Measurements from ENCODE around the gene CARF. TPM values are rescaled to one million over a fixed set of nuclear protein-coding genes. Genes with fewer than 3 reads are reported as not detected.
"Not testable (repeated sequence)": the region's sequence is repeated elsewhere in the genome, so short reads cannot be mapped to it uniquely, and the experiment has no call there.

Gene CARF, protein sequence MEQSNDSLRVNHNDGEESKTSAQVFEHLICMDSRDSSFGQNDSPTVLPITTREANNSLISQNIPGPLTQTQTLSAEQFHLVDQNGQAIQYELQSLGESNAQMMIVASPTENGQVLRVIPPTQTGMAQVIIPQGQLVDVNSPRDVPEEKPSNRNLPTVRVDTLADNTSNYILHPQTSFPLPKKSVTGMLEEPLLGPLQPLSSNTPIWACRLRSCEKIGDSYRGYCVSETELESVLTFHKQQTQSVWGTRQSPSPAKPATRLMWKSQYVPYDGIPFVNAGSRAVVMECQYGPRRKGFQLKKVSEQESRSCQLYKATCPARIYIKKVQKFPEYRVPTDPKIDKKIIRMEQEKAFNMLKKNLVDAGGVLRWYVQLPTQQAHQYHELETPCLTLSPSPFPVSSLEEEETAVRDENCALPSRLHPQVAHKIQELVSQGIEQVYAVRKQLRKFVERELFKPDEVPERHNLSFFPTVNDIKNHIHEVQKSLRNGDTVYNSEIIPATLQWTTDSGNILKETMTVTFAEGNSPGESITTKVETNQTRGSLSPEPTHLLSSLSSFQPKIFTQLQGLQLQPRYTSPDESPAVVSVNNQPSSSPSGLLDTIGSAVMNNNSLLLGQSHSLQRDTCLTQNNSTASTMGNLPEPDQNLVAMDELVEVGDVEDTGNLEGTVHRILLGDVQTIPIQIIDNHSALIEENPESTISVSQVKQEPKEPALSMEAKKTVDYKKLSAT
- 5.8 and 7.1 TPM in 2 replicates for total RNA-seq

DNA sequence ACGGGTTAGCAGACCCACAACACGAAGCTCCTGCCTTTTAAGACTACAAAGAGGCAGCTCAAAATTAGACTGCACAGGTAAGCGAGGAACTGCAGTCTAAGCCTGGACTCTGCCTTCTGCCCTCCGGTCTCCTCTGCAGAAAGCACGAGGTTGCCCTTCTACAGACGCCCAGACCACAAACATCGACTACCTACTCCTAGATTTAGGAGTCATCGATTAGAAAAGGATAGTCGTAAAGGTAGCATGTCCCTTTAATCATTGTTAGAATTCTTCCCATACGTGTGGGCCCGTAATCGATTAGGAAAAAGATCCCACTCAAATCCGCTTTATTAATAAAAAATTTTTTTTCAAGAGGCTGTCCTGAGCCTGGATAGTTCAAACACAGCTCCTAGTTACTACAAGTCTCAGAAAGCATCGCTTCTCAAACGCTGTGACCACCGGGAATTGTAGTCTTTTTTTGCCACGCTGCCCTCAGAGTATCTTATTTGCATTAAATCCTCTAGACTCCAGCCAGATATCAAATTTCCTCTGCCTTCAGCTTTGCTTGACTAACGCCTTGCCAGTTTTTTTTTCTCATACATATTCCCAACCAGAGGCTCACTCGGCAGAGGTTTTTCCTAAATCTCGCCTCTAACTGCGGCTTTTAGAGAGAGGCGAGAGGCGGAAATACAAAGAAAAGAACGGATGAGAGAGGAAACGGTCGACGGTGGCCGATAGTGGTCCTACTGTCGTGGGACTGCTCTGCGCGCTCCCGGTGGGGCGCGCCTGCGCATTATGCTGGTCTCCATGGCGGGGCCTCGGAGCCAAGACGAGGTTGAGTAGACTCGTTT, at the start of gene CARF, which contains the start of gene WDR12:
CARF (plus strand) TSS at position 764 of the 830 bp plus-strand sequence. CDS start 29,628 bp downstream, outside the sequence.
WDR12 (minus strand) TSS at position 162 of the 830 bp plus-strand sequence. CDS start 197 bp downstream, outside the sequence.
- intact Hi-C loops (cut with micrococcal nuclease), result loop anchor here (1.0 to 10.0 kb wide), 15 partner anchors 41 to 1839 kb away; partner anchors contain the start of genes ABI2, BMPR2, CD28 and CYP20A1

DNA sequence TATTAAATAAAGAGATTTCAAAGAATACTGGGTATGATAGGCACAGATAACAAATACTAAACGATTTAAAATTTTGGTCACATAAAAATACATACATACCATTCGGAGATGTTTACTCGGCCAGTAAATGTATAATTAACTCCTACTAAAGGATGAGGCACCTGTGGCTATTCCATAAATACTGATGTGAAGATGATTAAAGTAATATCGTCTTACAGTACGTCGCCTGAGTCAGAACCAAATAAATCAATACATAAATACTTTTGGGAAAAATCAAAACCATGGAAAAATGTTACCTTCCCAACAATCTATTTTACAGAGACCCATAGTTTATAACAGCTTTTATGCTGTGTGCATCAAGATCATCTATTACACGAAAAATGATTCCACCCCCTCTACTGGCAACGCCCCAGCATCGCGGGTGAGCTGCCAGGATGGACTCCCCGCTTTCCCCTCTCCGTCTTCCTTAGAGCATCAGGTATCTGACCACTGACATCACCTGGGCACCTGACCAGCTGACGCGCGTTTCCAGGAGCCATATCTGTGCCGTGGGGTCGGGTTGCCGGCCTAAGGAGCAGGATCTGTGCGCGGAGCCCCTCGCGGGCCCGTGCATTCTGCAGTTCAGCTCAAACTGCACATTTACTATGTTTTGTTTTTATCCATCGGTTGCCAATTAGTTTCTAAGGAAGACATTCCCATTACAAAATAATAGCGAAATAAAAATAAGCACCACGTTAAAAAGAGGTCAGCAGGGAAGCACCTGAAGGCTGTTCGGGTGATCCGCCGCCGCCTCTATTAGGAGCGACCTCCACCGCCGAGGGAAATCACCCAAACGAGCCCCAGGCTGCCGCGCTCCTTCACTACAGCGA, 41.4 kb upstream of the CARF start:
- intact Hi-C loops (cut with micrococcal nuclease), result loop anchor here (1.0 to 5.0 kb wide), 10 partner anchors 39 to 945 kb away; partner anchors contain the start of genes BMPR2, CYP20A1, FAM117B and NBEAL1

DNA sequence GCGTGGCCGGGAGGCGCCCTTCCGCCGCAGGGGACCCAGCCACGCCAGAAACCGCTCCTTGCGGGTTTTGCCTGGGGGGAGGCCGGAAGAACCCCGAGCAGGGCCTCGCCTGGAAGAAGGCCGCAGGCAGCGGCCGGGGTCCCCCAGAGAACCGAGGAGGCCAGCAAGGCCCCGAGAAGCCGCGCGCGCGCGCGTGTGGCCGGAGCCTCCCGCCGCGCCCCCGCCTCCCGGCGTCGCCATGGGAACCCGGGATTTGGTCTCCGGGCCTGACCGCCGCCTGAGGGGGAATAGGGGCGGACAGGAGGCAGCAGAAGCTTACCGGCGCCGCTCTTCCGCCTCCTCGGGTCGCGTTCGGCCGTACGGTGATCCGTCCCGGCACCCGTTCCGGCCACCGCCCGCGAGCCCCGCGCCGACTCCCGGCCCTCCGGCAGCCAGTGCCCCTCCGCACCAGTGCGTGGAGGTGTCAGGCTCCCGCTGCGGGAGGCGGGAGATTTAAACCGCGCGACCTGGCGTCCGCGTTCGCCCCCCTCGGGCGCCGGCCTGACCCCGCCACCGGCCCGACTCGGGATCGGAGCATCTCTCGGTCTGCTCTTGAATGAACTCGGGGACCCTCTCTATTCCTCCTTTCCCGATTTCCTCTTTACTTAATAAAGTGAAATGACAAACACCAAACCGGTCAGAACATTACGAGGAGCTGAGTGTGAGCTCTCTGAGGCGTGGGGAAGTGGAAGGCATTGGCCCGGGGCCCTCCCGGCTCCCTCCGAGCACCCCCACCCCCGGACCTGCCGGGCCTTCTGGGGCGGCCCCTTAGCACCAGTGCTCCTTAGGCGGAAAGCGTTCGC, 40.6 kb upstream of the CARF start, which contains the start of gene ICA1L:
ICA1L (minus strand) TSS at position 467 of the 842 bp plus-strand sequence. CDS start 42,757 bp downstream, outside the sequence.
- intact Hi-C loops (cut with micrococcal nuclease), result loop anchor here (1.0 to 5.0 kb wide), 5 partner anchors 143 to 594 kb away; partner anchors contain the start of genes BMPR2, CYP20A1, FAM117B and NBEAL1

DNA sequence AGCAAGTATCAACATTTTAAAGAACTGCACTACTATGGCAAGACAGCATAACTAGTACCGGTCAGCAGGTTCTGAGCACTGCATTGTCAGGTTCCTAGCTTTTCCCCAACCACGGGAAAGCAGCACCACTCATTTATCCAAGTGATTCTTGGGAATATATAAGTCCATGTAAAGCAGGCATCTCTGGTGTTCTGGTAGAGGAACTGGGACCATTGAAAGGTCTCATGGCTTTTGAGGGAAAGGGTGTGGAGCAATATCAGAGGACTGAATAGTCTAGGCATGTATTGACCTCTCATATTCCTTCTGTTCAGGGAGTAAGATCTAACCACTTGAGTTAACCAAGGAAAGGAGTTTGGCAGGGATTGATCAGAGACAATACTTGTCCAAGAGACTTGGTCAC, 34.4 kb upstream of the CARF start:
- intact Hi-C loops (cut with micrococcal nuclease), result no loop called here

DNA sequence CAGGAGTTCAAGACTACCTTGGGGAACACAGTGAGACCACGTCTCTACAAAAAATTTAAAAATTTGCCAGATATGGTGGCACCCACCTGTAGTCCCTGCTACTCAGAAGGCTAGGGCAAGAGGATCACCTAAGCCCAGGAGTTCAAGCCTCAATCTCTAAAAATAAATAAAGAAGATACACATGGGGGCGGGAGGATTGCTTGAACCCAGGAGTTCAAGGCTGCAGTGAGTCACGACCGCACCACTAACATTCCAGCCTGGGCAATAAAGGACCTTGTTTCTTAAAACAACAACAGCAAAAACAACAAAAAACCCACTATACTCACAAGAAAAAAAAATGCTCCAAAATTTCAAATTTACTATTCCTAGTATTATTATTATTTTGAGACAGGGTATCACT, 30.5 kb upstream of the CARF start:
- intact Hi-C loops (cut with micrococcal nuclease), result no loop called here

DNA sequence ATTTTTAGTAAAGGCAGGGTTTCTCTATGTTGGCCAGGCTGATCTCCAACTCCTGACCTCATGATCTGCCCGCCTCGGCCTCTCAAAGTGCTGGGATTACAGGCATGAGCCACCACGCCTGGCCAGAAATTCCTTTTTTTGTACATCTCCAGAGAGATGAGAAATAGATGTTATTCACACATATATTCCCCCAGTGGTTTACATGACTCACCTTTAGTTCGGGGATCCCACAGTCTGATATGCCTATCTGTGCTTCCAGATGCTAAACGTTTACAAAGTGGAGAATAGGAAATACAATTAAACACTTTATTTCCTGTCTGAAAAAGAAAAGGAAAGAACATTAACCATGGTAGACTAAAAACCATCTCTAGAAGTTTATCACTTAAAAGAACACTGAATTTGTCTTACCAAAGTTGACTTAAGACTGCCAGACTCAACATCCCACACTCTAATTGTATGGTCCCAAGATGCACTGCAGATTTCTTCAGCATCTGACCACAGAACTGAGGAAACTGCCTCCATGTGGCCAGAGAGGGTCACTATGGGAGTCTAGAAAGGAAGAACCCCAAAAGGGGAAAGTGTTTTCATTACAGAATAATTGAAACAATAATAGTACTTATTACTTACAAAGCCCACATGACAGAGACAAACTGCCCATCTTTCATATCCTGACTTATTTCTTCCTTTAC, 27.9 kb upstream of the CARF start:
- intact Hi-C loops (cut with micrococcal nuclease), result no loop called here

DNA sequence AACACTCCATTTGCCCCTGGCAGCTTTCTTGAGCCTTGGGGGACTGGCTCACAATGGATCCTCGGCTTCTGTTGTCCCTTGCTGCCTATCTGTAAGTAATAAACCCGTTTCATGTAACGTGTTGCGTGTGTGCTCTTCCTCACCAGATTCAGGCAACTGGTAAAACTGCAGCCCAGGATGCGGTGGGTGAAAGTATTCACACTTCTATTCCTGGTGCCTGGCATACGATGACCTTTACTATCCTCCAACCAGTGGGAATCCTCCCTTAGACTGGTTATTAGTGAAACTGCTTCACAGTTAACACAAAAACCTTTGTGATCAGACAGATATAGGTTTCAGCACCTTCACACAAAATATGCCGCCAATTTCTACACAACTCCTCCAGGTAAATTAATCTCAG, 26.9 kb upstream of the CARF start:
- intact Hi-C loops (cut with micrococcal nuclease), result no loop called here

DNA sequence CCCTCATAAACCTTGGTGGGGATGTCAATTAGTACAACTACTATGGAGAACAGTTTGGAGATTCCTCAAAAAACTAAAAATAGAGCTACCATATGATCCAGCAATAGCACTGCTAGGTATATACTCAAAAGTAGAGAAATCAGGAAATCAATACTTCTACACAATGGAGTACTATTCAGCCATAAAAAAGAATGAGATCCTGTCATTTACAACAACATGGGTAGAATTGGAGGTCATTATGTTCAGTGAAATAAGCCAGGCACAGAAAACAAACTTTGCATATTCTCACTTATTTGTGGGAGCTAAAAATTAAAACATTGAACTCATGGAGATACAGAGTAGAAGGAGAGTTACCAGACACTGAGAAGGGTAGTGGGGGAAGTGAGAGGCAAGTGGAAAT, 6.6 kb upstream of the CARF start:
- intact Hi-C loops (cut with micrococcal nuclease), result not testable (repeated sequence)

DNA sequence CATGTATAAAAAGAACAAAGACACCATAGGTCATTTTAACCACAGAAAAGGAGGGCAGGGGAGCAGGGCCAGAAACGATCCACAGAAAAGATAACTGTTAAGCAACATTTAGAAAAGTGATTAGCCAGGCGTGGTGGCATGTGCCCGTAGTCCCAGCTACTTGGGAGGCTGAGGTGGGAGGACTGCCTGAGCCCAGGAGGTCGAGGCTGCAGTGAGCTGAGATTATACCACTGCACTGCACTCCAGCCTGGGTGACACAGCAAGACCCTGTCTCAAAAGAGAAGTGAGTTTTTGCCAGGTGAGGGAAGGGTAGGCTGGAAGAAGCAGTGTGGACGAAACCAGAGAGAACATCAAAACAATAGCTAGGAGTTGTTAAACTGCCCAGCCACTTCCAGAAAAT, 3.9 kb upstream of the CARF start:
- intact Hi-C loops (cut with micrococcal nuclease), result no loop called here

DNA sequence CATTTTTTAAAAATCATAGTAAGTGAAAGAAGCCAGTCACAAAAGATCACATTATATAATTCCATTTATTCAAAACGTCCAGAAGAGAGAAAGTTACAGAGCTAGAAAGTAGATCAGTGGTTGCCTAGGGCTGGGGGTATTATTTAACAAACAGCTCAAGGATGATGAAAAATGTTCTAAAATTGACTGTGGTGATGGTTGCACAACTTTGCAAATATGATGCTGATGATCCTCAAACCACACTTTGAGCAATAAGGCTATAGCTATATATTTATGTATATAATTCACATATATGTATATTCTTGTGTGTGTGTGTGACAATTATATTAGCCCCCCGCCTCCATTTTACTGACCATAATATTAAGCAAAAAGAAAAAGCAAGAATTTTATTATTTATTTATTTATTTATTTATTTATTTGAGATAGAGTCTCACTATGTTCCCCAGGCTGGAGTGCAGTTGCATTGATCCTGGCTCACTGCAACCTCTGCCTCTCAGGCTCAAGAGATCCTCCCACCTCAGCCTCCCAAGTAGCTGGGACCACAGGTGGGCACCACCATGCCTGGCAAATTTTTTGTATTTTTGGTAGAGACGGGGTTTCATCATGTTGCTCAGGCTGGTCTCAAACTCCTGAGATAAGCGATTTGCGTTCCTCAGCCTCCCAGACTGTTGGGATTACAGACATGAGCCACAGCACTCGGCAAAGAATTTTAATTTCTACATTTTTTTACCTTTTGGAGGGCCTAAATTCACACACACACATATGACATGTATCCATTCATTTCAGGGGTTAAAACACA, 2.5 kb upstream of the CARF start:
- intact Hi-C loops (cut with micrococcal nuclease), result loop anchor here (5.0 to 10.0 kb wide), 7 partner anchors 58 to 1837 kb away; partner anchors contain the start of genes ABI2, CD28, HYCC2 and NDUFB3

DNA sequence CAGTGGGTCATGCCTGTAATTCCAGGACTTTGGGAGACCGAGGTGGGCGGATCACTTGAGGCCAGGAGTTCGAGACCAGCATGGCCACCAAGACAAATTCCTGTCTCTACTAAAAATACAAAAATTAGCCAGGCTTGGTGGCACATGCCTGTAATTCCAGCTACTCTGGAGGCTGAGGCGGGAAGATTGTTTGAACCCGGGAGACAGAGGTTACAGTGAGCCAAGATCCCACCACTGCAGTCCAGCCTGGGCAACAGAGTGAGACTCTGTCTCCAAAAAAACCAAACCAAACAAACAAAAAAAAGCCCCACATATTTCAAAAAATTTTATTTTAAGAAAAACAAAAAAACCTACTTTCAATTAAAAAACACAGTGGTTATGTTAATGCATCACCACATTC, 1.8 kb upstream of the CARF start:
- intact Hi-C loops (cut with micrococcal nuclease), result loop anchor here (5.0 to 10.0 kb wide), 7 partner anchors 57 to 1838 kb away; partner anchors contain the start of genes ABI2, CD28, HYCC2 and NDUFB3

DNA sequence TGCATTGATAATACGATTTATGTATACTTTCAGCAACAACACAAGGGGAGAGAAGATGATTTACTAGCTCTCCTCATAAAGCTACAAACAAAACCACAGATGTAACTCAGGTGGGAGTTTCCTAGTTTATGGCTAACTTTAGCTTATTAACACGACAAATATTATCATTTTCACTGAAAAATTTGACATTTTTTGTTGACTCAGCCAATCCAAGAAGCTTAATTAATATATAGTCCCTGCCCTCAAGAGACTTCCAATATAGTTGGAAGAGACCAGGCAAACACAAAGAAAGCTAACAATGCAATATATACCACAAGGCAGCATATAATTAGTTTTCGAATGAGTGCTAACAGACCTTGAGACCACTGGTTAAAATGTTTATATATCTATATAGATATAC, 1.4 kb upstream of the CARF start:
- intact Hi-C loops (cut with micrococcal nuclease), result loop anchor here (1.0 to 10.0 kb wide), 15 partner anchors 40 to 1838 kb away; partner anchors contain the start of genes ABI2, BMPR2, CD28 and CYP20A1

DNA sequence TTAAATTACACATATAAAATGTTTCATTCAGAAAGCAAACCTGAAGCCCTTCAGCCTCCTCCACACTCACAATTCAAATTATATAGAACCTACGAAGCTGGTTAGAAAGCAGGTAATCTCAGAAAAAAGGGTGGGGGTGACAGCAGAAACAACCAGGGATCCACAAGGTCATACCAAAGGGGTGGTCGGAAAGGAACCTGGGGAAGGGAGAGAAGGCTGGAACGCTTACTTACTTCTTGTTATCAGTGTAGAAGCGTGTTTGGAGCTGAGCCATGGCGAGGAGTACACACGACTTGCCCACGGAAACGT, 918 bp upstream of the CARF start:
- intact Hi-C loops (cut with micrococcal nuclease), result loop anchor here (1.0 to 10.0 kb wide), 15 partner anchors 41 to 1839 kb away; partner anchors contain the start of genes ABI2, BMPR2, CD28 and CYP20A1

DNA sequence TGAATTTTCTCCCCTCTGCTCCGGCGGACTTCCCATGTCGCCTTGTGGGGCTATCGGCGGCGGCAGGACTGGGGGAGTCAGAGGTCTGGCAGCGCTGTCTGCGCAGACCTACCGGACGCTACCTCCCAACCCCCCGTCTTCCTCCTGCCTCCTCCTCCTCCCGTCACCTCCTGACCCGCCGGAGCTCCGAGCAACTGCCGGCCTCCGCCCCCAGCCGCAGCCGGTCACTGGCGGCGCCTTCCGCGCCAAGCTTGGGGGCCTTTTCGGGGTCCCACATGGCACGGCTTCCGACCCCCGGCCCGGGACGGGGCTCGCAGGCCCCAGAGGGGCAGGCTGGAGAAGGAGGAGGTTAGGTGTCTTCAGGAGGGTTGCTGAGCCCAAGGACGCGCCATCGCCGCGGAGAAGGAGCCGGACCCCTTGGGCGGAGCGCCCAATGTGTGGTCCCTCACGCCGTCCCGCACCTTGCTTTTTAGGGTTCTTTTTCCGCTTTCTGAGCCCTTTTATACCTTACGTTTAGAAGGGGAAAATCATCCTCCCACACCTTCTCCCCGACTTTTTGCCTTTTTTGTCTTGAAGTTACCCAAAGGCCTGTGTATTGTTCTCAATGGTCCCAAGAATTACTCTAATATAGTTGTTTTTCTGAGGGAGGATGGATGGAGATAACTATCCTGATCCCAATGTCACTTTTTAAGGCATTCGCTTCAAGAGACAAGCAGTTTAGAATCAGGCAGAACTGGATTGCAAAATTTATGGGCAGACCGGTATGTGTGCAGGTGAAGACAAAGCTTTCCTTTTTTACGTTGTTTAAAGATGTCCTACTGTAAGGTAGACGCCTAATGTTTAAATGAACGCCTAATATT, 497 bp downstream of the CARF start:
- intact Hi-C loops (cut with micrococcal nuclease), result loop anchor here (5.0 to 10.0 kb wide), 7 partner anchors 55 to 1840 kb away; partner anchors contain the start of genes ABI2, CD28, HYCC2 and NDUFB3

DNA sequence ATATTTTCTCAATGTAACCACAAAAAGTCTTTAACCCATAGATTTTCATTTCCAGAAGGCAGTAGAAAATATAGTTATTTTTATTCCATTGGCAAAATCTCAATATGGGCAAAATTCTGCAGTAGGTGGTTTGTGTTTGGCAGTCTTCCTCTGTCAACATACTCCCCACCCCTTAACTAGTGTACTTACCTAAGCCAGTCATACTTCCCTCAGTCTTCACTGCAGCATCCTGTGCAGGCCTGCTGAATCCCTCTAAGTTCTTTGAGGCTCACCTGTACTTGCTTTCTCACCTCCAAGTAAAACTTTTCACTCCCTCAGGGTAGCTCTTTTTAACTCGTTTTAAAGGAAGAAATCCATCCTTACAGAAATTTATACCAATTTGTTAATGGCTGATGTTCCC, 6.8 kb downstream of the CARF start:
- intact Hi-C loops (cut with micrococcal nuclease), result loop anchor here (10.0 kb wide), 1 partner anchor 896 kb away; no protein-coding TSS in a partner anchor

DNA sequence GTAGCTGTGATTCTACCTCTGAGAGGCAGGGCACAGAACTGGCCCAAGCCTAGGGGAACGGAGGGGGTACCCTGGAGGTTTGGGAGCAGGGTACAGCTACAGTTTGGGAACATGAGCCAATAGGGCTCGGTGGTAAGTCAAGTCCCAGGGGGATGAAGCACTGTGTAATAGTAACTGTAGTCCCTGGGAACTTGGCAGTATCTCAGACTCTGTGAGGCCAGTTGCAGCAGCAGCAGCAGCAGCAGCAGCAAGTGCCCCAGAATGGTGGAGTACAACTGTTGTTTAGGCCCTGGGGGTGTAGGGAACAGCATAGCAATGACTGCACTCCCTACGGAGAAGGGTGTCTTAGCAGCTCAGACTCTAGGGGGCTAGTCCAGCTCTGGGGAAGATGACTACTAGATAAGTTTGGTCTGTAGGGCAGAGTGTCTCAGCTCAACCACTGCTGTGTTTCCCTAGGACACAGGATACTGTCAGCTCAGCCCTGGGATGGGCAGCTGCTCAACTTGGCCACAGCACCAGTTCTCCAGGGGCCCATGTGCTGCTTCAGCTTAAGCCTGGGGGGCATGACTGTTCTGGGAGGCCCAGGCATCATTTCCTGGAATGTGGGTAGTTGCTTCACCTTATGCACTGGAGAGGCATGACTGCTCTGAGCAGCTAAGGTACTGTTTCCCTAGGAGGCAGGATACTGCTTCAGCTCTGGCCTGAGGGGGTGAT, 20.5 kb downstream of the CARF start:
- intact Hi-C loops (cut with micrococcal nuclease), result no loop called here
